ENCODE results near the gene TMEM131L.

TMEM131L gene

DNA sequence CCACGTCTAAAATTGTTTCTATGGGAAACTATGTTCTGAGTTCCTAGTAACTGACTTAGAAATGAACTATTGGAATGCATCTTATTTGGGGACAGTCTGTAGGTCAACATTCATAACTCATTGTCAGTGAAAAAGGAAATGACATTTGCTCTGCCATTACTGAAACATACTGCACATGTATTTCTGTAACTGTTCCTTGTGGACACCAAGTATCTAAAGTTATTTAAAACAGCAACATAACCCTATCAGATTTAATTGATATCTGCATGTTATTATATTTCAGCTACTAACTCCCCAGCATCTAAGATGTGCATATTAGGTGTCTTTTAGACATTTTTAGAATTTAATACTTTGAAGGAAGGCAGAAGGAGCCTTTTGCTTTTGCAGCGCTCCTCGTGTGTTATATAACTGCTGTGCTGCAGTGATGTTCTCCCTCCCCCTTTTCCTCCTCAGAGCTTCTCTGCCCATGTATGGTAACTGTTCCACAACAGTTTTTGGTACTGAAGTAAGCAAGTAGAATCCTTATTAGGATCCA, 37.2 kb upstream of the TMEM131L start:
- H3K4me3 ChIP-seq (ENCODE audit: low read depth in 1 of 2, low read length in 1 of 2): no peak overlapping the region
- no peaks in the 10 kb centered on the region for H3K36me3 ChIP-seq
- no peaks in the 10 kb centered on the region for H3K9me3 ChIP-seq
- H3K4me1 ChIP-seq (ENCODE audit: control insufficient read depth in 1 of 2, insufficient read depth in 1 of 2, low read depth in 1 of 2, low read length in 1 of 2): peaks cover 18% of the 10 kb centered on the region in 2 experiments
- TF ChIP-seq, protein P1, sequence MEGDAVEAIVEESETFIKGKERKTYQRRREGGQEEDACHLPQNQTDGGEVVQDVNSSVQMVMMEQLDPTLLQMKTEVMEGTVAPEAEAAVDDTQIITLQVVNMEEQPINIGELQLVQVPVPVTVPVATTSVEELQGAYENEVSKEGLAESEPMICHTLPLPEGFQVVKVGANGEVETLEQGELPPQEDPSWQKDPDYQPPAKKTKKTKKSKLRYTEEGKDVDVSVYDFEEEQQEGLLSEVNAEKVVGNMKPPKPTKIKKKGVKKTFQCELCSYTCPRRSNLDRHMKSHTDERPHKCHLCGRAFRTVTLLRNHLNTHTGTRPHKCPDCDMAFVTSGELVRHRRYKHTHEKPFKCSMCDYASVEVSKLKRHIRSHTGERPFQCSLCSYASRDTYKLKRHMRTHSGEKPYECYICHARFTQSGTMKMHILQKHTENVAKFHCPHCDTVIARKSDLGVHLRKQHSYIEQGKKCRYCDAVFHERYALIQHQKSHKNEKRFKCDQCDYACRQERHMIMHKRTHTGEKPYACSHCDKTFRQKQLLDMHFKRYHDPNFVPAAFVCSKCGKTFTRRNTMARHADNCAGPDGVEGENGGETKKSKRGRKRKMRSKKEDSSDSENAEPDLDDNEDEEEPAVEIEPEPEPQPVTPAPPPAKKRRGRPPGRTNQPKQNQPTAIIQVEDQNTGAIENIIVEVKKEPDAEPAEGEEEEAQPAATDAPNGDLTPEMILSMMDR (IDR thresholded peaks at IDR 0.05): no peak
- no peaks in the 10 kb centered on the region for H3K27me3 ChIP-seq
- H3K27ac ChIP-seq: no peak overlapping the region

DNA sequence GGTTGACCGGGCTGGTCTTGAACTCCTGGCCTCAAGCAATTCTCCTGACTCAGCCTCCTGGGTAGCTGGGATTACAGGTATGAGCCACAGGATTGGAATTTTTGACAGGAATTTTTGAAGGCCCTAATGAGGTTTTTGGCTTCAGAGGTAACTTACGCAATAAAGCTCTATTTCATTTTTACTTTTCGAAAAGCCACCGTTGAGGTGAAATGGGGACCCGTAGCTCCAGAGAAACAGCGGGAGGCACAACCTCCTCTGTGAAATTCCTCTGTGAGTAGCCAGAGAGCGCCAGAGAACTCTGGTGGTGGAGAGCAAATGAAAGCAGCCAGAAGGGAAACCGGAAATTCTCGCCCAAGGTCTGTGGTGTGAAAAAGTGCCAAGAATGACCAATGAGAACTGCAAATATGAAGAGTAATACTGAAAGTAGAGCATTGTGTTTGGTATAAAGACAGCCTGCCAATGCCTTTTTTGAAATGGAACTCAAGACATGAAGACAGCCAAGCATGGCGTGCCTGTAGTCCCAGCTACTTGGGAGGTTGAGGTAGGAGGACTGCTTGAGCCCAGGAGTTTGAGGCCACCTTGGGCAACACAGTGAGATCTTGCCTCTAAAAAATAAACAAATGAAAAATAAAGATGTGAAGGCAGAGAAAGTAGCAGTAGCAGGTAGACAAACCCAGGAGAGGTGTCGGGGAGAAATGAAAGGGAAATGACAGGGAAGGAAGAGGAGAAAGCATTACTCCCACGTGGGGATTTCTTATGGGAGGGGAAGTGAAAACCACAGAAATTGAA, 33.0 kb upstream of the TMEM131L start:
- peak overlapping the region; percentile 89 for H3K27ac ChIP-seq
- H3K36me3 ChIP-seq: no peaks in the 10 kb centered on the region
- no peaks in the 10 kb centered on the region for H3K9me3 ChIP-seq
- H3K27me3 ChIP-seq: no peaks in the 10 kb centered on the region
- TF ChIP-seq, protein P1 (IDR thresholded peaks at IDR 0.05): peak; percentile 85
- peak overlapping the region; percentile 59 to 71 for H3K4me3 ChIP-seq (ENCODE audit: low read depth in 1 of 2, low read length in 1 of 2)
- peaks cover 23 to 24% of the 10 kb centered on the region in 2 experiments for H3K4me1 ChIP-seq (ENCODE audit: control insufficient read depth in 1 of 2, insufficient read depth in 1 of 2, low read depth in 1 of 2, low read length in 1 of 2)

DNA sequence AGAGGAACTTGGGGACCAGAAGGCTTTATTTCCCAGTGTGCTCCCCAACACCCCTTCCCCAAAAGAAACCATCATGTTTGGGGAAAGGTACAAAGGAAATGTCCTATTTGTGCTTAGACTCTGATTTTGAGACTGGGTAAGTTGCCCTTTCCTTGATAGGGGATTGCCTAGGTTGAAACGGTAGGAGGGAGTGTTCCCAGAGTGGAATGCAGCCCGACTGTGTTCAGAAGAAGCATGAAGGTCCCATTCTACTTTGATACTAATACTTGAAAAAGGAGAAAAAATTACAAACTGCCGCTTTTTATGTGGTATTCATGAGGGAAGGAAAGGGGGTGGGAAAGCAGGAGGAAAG, 32.4 kb upstream of the TMEM131L start:
- TF ChIP-seq, protein P1 (IDR thresholded peaks at IDR 0.05): no peak
- Histone ChIP-seq H3K4me3 (ENCODE audit: low read depth in 1 of 2, low read length in 1 of 2) (peak overlapping the region; percentile 59 to 71), H3K36me3 (no peaks in the 10 kb centered on the region), H3K9me3 (no peaks in the 10 kb centered on the region), H3K4me1 (ENCODE audit: control insufficient read depth in 1 of 2, insufficient read depth in 1 of 2, low read depth in 1 of 2, low read length in 1 of 2) (peaks cover 24% of the 10 kb centered on the region in 2 experiments), H3K27ac (peak overlapping the region; percentile 89), H3K27me3 (no peaks in the 10 kb centered on the region)

DNA sequence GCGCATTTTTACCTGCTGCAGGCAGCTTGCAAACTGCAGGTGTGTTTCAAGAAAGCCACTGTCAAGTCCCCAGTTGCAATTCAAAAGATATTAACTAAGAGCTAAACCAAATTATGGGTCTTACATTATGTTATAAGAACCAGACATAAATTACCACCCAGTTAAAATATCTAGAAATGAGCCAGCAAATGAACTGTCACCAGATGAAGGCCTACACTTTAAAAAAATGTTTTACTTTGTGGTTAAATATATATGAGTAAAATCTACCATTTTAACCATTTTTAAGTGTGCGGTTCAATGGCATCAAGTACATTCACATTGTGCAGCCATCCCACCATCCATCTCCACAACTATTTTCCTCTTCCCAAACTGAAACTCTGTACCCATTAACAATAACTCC, 32.0 kb upstream of the TMEM131L start:
- TF ChIP-seq, protein P1 (IDR thresholded peaks at IDR 0.05): no peak
- no peaks in the 10 kb centered on the region for H3K36me3 ChIP-seq
- H3K4me1 ChIP-seq (ENCODE audit: control insufficient read depth in 1 of 2, insufficient read depth in 1 of 2, low read depth in 1 of 2, low read length in 1 of 2): peaks cover 28% of the 10 kb centered on the region in 2 experiments
- peak overlapping the region; percentile 59 to 71 for H3K4me3 ChIP-seq (ENCODE audit: low read depth in 1 of 2, low read length in 1 of 2)
- H3K9me3 ChIP-seq: no peaks in the 10 kb centered on the region
- no peaks in the 10 kb centered on the region for H3K27me3 ChIP-seq
- H3K27ac ChIP-seq: peak overlapping the region; percentile 89

- TF ChIP-seq, protein P1 (IDR thresholded peaks at IDR 0.05): no peak
- no peak overlapping the region for H3K27ac ChIP-seq
- H3K36me3 ChIP-seq: no peaks in the 10 kb centered on the region
- no peaks in the 10 kb centered on the region for H3K9me3 ChIP-seq
- no peaks in the 10 kb centered on the region for H3K27me3 ChIP-seq
- no peak overlapping the region for H3K4me3 ChIP-seq (ENCODE audit: low read depth in 1 of 2, low read length in 1 of 2)
- H3K4me1 ChIP-seq (ENCODE audit: control insufficient read depth in 1 of 2, insufficient read depth in 1 of 2, low read depth in 1 of 2, low read length in 1 of 2): peaks cover 10 to 11% of the 10 kb centered on the region in 2 experiments
These were observed 27.0 kb upstream of the TMEM131L start for GRCh38 chr4:153438916-153439756.
